ENCODE data around the gene PCED1A.
A peak's percentile ranks its signal among the peaks of the same experiment; 100 is the strongest.

PCED1A gene, protein sequence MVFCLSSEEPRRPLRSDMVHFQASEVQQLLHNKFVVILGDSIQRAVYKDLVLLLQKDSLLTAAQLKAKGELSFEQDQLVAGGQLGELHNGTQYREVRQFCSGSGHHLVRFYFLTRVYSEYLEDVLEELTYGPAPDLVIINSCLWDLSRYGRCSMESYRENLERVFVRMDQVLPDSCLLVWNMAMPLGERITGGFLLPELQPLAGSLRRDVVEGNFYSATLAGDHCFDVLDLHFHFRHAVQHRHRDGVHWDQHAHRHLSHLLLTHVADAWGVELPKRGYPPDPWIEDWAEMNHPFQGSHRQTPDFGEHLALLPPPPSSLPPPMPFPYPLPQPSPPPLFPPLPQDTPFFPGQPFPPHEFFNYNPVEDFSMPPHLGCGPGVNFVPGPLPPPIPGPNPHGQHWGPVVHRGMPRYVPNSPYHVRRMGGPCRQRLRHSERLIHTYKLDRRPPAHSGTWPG

DNA sequence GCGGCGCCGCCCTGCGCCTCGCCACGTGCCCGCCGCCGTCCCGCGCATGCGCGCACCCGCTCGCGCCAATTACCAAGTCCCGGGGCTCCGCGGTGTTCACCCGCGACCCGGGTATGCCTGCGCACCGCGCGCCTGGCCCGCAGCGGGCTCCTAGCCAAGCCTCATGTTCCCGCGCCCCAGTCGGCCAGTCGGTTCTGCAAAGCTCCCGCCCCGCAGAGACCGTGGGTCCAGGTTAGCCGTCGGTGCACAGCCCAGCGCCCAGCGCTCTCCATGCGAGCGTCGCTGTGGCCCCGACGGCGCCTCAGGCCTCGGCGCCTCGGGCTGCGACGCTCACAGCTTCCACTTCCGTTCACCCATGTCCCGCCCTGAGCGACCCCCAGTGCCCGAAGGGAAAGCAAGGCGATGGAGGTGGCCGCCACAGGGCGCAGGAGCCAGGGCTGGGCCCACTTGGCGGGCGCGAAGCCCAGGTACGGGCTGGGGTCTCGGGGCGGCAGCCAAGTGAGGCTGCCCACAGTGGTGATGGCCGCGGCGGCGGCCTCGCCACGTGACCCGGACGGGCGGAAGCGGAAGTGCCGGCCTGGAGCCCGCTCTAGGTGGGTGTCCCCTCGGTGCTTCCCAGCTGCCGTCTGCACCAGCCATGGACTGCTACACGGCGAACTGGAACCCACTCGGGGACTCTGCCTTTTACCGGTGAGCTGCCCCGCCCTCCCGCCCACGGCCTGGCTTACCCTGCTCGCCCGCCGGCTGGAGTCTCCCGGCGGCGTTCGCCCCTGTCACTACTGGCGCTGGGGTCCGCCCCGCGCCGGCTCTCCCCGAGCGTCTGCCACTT is at the start of gene PCED1A, which contains the start of gene VPS16:
PCED1A (minus strand) TSS at position 518 of the 829 bp plus-strand sequence. CDS start 743 bp downstream, outside the sequence.
VPS16 (plus strand) TSS at position 608 of the 829 bp plus-strand sequence; CDS start at position 638, 30 bp downstream.
- DNase-seq, result peak; percentile 37

DNA sequence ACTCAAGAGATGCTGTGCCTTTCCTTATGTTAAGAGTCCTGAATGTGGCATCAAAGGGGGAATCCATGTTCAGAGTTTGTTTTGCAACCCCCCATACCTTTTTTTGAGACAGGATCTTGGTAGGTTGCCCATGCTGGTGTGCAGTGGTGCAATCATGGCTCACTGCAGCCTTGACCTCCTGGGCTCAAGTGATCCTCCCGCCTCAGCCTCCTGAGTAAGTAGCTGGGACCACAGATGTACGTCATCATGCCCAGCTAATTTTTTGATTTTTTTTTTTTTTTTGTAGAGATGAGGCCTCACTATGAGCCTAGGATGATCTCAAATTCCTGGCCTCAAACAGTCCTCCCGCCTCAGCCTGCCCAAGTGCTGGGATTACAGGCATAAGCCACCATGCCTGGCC is 49.3 kb upstream of the PCED1A start:
- DNase-seq, result no peak

DNA sequence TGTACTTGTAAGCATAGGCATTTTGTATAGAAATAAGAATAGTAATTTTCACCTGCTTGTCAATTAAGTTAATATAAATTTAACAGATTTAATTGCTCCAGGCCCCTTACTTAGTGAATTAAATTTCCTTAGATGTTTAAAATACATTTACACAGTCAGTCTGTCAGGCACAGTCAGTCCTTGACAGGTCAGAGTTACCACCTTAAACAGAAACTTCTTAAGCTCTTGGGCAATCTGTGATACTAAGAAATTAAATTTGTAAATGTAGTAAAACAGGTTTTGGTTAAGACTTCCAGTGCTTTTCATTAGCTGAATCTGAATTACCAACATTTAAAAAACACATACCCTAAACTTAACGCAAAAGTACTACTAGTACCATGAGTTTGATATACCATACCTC is 48.8 kb upstream of the PCED1A start:
- no peak for DNase-seq

DNA sequence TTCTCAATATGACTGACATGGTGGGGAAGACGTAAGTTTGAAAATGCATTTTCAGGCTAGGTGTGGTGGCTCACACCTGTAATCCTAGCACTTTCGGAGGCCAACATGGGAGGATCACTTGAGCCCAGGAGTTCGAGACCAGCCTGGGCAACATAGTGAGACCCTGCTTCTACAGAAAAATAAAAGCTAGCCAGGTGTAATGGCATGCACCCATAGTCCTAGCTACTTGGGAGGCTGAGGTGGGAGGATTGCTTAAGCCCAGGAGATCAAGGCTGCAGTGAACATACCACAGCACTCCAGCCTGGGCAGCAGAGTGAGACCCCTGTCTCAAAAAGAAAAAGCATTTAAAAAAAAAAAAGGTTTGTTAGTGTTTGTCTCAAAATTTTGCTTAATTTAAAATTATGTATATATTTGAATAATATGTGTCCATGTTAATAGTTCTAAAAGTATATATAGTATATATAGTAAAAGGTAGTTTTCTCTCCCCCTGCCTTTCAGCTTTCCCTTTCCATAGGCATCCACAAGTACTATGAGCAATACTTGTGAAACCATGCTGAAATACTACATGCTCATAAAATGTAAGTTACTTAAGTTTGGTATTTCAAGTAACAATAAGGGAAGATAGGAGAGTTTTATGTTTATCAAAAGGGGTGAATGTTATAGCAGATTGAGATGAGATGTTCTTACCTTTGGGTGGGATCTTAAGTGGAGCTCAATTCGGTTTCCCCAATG is 47.9 kb upstream of the PCED1A start:
- no peak for DNase-seq

DNA sequence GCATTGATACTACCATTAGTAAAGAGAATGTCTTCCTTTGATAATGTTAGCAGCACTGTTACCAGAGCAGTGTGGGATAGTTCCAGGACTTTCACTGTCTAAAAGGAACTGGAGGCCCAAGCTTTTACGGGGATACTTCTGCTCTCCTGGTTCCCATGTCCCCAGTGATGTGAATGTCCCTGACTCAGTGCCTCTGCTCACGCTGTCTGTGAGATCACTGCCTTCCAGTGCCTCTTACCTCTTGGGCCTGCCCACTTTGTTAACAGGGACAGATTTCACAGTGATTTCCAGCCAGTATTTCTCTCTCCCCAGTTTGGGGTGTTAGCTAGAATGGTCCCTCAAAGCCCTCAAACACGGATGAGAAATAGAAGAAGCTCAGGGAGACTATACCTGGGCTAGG is 47.3 kb upstream of the PCED1A start:
- no peak for DNase-seq

DNA sequence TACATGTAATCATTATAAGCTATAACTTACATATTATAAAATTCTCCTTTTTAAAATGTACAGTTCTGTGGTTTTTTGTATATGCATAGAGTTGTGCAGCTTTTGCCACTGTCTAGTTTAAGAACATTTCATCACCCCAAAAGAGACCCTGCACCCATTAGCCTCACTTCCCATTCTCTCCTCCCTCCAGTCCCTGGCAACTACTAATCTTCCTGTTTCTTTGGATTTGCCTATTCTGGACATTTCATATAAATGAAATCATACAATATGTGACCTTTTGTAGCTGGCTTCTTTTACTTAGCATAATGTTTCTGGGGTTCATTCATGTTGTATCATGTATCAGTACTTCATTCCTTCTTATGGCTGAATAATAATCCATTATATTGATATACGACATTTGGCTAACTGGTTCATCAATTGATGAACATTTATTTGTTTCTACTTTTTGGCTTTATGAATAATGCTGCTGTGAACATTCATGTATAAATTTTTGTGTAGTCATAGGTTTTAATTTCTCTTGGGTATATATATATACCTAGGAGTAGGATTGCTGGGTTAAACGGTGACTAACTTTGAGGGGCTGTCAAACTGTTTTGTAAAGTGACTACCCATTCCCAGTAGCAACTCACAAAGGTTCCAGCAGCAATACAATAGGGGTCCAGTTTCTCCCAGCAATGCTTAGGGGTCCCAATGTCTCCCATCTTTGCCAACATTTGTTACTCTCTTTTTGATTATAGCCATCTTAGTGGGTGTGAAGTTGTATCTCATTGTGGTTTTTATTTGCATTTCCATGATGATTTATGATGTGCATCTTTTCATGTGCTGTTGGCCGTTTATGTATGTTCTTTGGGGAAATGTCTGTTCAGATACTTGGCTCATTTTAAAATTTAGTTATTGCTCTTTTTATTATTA is 43.5 kb upstream of the PCED1A start:
- no peak for DNase-seq

DNA sequence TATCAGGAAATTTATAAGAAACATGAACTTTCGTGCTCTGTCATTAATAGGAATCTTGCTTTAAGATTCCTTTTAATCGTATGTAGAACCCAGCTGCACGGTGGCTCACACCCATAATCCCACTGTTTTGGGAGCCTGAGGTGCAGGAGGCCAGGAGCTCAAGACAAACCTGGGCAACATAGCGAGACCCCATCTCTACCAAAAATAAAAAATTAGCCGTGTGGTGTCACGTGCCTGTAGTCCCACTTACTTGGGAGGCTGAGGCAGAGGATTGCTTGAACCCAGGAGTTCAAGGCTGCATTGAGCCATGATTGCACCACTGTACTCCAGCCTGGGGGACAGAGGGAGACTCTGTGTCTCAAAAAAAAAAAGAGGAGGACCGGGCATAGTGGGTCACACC is 40.2 kb upstream of the PCED1A start:
- DNase-seq, result no peak

DNA sequence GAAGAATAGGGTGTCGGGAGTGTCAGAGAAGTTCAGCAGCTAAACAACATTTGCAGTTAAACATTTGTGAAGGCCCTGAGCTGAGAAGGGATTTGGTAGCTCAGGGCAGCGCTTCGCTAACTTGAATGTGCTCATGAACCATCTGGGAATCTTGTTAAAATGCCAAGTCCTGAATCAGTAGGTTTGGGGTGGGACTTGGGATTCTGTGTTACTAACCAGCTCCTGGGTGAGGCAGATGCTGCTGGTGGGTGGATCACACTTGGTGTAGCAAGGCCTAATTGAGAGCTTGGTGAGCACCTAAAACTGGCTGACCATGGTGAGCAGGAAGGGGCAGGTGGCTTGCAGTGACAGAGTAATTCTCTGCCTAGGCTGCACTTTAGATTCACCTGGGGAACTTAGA is 38.7 kb upstream of the PCED1A start:
- DNase-seq, result no peak

DNA sequence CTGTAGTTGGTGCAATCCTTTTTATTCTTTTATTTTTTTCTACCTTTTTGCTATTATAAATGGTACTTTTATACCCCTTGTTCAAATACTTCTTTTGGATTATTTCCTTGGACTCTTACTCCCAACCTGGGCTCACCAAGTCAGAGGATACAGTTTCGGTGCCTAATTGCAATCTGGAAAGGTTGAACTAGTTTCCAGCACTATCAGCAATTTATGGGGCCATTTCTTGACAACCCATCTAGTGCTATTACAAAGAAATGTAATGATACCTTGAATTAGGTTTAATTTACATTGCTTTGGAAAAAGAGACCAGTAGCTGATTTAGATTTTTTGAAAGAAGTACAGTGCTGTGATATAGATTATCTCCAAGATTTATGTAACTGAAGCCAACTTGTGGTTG is 38.1 kb upstream of the PCED1A start:
- no peak for DNase-seq

DNA sequence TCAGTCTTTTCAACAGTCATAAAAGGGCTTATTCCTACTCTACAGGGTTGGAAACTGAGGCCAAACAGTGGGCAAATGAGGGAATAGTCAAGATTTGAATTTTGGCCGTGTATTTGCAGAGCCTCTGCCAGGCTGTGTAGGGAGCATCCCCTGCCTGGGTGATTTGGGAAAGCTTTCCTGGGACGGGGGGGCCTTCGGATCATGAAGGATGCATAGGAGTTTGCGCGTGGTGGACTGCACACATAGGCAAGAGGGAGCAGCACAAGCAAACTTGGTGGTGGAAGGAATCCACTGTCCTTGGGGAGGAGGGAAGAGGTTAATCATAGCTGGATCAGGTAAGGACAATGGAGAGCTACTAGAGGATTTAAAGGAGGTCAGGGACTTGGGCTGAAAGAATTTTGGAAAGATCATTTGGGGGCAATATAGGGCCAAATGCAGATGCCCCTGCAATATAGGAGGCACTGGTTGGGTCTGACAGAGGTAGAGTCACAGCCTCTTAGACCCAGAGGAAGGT is 35.3 kb upstream of the PCED1A start:
- no peak for DNase-seq

DNA sequence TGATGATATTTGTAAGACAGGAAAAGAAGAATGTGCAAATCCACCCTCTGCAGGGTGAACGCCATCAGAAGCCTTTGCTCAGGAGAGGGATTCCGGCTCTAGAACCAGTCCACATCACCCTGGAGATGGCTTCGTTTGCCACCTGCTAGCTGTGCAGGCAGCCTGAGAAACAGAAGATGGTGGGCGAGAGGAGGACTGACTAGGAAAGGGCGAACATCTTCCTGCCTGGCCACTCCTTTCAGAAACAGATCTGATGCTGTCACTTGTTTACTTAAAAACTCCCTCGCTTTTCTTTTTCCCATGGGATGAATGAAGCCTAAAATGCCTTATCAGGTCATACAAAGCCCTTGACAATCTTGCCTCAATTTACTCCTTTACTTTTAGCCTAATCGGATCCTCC is 34.0 kb upstream of the PCED1A start:
- DNase-seq, result no peak

DNA sequence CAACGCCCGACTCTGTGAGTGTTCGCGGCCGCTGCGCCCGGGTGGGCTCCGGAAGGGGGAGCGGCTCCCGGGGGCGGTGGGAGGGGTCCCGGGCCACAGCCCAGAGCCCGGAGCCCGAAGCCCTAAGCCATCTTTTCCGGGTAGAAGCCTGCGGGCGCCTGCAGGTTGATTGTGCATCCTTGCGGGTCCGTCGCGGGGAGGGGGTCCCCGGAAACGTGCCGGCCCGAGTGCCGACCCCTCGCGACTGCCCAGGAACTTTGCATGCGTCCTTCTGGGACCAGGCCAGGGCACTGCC is 33.2 kb upstream of the PCED1A start:
- no peak for DNase-seq

DNA sequence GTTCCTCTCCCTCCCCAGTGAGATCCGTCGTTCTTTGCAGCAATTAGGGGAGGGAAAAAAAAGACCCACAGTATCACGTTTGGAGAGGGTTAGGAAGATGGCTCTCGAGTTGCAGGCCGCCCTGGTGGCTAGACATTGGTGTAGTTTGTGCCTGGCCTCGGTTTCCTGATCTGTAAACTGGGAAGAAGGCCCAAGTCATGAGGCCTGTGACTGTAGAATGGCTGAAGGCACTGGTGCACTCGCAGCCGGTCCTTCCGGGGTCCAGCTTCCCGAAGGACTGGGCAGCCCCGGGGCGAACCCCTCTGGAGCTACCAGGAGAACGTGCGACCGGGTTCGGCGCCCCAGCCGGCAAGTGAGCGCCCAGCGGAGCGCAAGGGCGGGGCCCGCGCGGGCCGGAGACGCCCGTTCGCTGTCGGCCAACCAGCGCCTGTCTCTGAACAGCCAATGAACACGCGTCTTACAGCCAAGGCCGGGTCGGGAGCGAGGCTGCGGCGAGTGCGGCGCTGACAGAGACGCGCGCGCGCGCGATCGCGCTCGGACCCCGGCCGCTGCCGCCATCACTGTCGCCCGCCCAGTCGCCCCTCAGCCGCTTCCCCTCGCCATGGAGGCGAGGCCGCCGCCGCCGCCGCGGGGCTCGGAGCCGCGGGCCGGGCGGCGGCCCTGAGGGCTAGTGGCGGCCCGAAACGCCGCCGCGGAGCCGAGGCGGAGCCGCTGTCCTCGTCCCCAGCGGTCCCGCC is 32.7 kb upstream of the PCED1A start, which contains the start of gene PTPRA:
PTPRA (plus strand) TSS at position 472 of the 737 bp plus-strand sequence. CDS start 90,797 bp downstream, outside the sequence.
- DNase-seq, result peak; percentile 42

DNA sequence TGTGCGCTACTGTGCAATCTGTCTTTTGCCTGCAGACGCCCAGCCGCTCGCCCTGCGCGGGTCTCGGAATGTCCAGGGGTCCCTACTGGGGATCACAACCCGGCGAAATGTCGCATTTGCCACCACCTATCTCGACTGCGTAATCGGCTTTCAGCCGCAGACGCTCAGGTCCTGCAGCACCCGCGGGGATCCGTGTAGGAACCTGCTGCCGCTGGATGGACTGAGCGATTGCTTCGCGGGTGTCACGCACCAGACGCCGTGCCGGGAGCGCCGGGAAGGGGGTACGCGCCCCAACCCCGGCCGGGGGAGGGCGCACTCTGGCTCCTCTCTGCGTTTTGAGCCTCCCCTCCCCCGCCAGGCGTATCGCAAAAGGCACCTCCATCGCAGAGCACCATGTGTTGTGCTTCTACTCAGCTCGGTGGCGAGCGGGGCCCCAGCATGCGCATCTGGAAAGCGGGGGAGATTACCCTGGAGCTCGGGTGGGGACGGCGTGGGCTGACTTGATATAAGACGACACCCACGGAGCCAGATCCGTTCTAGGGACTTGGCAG is 32.1 kb upstream of the PCED1A start:
- DNase-seq, result no peak

DNA sequence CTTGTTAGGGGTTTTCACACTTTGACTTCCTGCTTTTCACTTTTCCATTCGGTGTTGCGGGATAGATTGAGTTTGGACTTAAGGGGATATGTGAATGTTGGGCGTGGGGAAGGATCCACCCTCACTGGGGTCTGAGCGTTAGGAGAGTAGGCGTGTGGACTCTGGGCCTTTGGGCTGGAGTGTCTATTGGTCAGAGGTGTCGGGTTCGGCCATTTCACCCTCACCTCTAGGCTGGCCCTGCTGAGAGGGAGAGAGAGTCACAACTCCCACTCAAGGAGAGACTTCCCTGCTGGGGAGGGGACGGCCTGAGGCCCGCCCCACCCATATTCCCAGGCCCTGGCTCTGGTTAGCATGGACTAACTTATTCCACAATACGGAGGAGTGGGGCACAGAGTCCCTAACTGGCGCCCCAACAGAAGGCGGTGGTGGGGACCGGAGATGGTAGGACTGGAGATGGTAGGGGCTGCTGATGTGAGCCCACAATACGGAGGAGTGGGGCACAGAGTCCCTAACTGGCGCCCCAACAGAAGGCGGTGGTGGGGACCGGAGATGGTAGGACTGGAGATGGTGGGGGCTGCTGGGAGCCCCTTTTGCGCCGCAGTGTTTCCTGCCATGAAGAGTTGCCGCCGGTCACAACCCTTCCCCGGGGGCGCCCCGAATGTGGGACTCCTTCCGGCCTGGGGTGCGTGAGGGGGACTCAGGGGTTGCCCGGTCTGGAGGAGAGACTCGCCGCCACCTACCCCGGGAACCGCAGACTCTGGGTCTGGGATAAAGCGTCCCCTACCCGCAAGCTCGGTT is 31.4 kb upstream of the PCED1A start:
- no peak for DNase-seq

DNA sequence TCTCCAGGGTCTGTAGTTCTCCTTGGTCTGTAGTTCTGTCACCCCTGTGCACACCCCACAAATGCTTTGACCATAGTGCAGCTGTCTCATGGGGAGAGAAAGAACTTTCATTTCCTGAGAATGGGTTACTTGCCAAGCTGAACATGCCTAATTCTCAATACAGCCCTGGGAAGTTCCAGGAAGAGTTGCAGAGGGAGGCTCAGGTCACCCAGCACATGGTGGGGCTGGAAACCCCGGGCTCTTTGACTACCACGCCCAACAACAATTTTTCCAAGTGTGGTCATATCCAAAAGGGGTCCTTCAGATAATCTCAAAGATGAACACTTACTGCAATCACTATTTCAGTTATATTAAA is 30.6 kb upstream of the PCED1A start:
- no peak for DNase-seq

DNA sequence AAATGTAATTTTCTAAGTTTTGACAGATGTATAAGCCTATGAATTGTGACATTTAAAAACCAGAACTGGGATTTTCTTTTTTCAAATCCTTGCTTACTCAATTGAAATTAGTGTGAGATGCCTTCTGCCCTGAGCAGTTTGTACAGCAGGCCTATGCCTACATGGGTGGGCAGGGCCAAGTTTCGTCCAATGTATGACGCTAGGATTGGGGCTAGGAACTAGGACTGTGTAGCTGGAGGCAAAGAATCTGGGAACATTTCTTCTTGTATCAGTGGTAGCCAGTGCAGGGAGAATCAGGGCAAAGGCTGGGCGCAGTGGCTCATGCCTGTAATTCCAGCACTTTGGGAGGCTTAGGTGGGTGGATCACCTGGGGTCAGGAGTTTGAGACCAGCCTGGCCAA is 28.9 kb upstream of the PCED1A start:
- DNase-seq, result no peak

DNA sequence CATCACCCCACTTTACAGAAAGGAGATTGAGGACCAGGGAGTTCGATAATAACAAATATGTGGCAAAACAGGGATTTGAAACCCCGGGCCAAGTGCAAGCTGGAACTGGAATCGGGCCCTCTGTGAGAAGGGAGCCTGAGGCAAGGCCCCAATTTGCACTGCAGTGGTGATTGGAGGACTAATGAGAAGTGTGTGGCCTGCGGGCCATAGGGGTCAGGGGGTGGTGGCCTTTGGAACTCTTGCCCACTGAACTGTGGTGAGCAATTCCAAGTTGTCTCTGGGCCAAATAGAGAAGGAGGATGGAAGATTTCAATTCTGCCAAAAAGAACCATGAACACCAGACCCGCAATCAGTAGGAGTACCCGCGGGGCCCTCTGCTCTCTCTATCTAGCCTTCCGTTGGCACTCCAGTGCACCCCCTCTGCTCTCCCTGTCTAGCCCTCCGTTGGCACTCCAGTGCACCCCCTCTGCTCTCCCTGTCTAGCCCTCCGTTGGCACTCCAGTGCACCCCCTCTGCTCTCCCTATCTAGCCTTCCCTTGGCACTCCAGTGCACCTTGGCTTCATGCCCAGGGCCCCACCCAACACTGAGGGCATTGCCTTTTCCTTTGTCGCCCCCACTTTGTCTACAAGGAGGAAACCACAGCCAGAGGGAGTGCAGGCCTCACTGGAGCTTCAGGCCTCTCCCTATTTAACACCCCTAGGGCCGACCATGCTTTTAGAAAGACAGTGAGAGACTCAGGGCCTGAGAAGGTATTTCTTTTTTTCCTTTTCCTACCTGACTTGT is 26.8 kb upstream of the PCED1A start:
- DNase-seq, result no peak

DNA sequence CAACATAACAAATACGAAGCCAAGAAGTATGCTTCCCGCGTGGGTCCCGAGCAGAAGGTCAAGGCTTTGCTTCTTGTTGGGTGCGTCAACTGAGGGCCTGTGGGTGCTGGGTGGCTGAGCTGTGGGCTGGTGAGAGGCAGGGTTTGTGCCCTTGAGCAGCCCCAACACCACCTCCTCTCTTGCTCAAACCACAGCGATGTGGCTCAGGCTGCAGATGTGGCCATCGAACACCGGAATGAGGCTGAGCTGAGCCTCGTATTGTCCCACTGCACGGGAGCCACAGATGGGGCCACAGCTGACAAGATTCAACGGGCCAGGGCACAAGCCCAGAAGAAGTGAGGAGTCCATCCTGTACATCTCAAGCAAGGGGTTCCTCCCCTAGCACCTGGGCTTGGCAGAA is 25.8 kb upstream of the PCED1A start:
- DNase-seq, result no peak
